ENCODE results near the gene DYRK1A.

Gene DYRK1A

DNA sequence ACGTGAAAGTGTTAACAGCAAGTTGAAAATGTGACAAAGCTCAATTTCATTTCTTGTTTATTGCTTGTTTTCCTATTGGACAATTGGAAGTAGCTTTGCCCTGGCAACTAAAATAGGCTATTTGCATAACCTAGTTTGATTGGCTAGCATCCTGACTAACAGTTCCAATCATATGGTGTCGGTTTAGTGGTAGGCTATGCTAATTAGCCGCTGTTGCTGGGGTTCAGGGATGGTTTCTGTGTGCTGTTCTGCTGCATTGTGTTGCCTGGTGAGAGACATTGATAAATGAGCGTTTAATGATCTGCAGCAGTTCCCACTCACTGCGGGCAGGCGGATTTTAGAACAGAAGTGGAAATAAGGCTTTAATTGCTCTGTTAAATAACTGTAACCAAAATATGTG lies 68.5 kb downstream of the DYRK1A start:
- DNase-seq (ENCODE audit: low read depth): peak; percentile 96
- H3K4me3 ChIP-seq (ENCODE audit: low read depth, low read length): no peak overlapping the region

DNA sequence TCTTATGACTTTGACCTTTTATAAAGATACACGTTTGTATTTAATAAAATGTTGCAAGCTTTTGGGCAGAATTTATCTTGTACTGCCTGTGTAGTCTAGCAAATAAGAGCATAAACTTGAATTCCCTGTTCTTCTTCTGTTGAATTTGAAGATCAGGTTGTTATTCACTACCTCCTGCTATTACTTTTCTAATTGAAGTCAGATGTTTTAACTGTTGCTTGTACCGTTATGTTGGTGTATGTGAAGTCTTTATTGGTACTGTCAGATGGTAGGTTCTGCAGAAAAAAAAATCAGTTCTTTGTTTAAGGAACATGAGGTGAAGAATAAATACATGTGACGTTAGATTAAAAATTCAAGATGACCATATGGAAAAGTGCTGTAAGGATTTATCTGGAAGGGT lies 69.1 kb downstream of the DYRK1A start:
- no peak overlapping the region for H3K4me3 ChIP-seq (ENCODE audit: low read depth, low read length)
- no peak for DNase-seq (ENCODE audit: low read depth)

DNA sequence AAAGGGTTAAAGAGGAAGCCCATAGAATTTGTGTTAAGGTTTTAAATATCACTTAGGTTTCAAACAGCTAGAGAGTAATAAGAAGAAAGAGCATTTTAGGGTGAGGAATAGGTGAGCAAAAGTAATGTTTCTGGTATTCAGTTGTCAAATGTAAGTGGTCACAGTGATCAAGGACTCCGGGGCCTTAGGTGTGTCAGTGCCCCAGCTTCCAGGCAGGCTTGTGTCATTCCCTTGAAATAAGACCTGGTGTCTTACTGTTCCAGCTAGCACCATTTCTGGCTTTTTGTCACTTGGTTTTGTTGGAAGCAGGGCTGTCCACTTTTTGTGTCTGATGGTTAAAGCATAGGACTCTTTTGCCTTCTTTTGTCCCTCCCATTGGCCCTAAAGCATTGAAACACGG lies 69.6 kb downstream of the DYRK1A start:
- H3K4me3 ChIP-seq (ENCODE audit: low read depth, low read length): no peak overlapping the region
- DNase-seq (ENCODE audit: low read depth): no peak

GRCh38 chr21:37437376-37438080 lies 71.0 kb downstream of the DYRK1A start:
- H3K4me3 ChIP-seq (ENCODE audit: low read depth, low read length): no peak overlapping the region
- no peak for DNase-seq (ENCODE audit: low read depth)

- H3K4me3 ChIP-seq (ENCODE audit: low read depth, low read length): no peak overlapping the region
- no peak for DNase-seq (ENCODE audit: low read depth)
These were observed 77.1 kb downstream of the DYRK1A start for GRCh38 chr21:37443683-37444082.

- no peak overlapping the region for H3K4me3 ChIP-seq (ENCODE audit: low read depth, low read length)
- DNase-seq (ENCODE audit: low read depth): no peak
These were observed 78.7 kb downstream of the DYRK1A start for GRCh38 chr21:37445228-37445627.

- H3K4me3 ChIP-seq (ENCODE audit: low read depth, low read length): no peak overlapping the region
- no peak for DNase-seq (ENCODE audit: low read depth)
These were observed 80.0 kb downstream of the DYRK1A start for GRCh38 chr21:37446552-37446951.

GRCh38 chr21:37447288-37447936 lies 80.8 kb downstream of the DYRK1A start:
- no peak for DNase-seq (ENCODE audit: low read depth)
- no peak overlapping the region for H3K4me3 ChIP-seq (ENCODE audit: low read depth, low read length)

GRCh38 chr21:37449302-37449937 lies 82.8 kb downstream of the DYRK1A start:
- H3K4me3 ChIP-seq (ENCODE audit: low read depth, low read length): no peak overlapping the region
- no peak for DNase-seq (ENCODE audit: low read depth)

- DNase-seq (ENCODE audit: low read depth): no peak
- H3K4me3 ChIP-seq (ENCODE audit: low read depth, low read length): no peak overlapping the region
These were observed 83.9 kb downstream of the DYRK1A start for GRCh38 chr21:37450445-37450941.

DNA sequence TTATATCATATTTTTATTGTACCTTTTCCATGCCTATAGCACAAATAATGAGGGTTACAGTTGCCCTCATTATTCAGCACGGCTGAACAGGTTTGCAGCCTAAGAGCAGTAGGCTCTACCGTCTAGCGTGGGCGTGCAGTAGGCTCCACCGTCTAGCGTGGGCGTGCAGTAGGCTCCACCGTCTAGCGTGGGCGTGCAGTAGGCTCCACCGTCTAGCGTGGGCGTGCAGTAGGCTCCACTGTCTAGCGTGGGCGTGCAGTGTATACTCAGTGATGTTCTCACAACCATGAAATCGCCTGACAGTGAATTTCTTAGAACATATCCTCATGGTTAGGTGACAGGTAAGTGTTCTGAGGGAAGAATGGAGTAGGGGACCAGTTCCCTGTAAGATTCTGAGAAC lies 84.9 kb downstream of the DYRK1A start:
- DNase-seq (ENCODE audit: low read depth): no peak

GRCh38 chr21:37452227-37452626 lies 85.7 kb downstream of the DYRK1A start:
- DNase-seq (ENCODE audit: low read depth): peak; percentile 87
- H3K4me3 ChIP-seq (ENCODE audit: low read depth, low read length): no peak overlapping the region

More for the DNA sequence above, 84.9 kb downstream of the DYRK1A start:
- no peak overlapping the region for H3K4me3 ChIP-seq (ENCODE audit: low read depth, low read length)

DNA sequence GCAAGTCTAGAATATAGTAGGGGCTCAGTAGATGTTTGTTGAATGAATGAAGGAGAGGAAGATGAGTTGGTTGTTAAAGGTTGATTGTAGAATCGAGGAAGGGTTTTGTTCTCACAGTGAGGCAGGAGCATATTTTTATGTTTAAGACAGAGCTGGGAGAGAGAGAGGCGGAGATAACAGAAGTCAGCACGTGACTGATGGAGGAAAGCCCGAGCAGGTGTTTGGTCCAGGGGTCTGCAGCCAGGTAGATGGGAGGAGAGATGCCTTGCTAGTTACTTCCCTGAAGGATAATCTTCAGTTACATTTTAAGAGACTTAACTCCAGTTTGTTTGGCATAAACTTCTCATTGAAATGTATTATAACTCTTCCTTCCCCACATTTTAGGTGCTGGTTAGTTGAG lies 86.8 kb downstream of the DYRK1A start:
- DNase-seq (ENCODE audit: low read depth): no peak
- no peak overlapping the region for H3K4me3 ChIP-seq (ENCODE audit: low read depth, low read length)

DNA sequence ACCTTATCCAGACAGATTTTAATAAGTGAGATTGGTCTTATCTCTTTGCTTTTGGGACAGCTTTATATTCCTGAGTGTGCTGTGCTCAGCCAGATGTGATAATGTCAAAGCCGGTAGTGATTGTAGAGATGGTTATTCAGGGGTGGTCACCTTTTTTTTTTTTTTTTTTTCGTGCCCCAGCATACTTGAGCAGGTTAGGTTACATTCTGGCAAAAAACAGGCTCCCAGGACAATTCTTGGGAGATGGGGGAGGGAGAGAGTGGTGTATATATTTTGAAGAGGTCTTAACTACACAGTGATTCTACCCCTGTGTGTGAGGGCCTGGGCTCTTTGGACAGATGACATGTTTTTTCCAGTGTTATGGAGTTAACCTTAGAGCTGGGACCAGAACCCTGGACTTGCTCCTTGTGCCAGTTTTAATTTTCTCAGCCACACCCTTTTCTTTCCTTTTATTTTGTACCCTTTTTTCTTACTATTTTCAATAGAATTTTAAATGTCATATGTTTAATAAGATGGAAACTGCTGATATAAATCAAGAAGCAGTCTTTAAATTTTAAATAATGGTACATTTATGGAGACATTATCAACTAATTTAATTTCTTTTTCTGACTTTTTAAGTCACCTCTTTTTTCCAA lies 88.4 kb downstream of the DYRK1A start:
- H3K4me3 ChIP-seq (ENCODE audit: low read depth, low read length): no peak overlapping the region
- DNase-seq (ENCODE audit: low read depth): no peak

DNA sequence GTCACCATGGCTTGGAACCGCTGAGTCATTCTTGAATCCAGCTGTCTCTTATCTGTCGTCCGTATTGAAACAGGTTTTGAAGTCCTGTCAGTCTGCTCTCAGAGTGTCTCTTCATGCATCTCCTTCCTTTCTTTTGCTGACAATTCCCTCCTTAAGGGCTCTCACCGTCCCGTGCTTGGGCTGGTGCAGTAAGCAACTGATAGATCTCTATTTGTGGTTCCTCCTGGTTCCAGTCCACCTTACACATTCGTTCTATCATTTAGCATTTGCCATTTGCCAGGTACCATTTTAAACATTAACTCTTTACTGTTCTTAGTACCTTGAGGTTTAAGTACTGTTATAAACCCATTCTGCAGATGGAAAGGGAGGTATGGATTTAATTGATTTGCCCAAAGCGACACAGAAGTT lies 88.9 kb downstream of the DYRK1A start:
- DNase-seq (ENCODE audit: low read depth): no peak
- H3K4me3 ChIP-seq (ENCODE audit: low read depth, low read length): no peak overlapping the region

DNA sequence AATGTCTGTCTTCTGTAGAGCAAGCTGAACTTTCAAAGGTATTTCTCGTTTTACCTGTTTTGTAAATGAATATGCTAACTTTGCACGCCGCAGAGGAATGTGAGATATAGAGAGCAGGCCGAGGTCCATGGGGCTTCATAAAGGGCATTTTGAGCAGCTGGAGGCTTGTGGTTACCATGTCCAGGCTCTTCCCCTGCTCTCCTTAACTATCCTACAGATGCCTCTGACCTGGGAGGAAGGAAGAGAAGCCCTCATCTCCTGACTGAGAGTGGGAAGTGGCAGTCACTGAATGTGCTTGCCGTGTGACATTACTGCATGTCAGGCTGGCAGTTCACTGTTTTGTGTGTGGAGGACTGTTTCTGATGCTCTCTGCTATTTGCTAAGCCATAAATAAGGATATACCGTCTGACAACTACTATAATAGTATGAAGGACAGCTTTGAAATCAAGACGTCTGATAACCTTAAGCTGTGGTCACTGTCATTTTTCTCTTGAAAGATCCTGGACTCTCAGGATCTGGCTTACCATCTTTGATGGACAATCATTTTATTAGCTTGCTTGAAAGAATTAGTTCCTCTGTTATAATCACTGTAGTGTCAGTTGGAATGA lies 92.2 kb downstream of the DYRK1A start:
- H3K4me3 ChIP-seq (ENCODE audit: low read depth, low read length): no peak overlapping the region
- no peak for DNase-seq (ENCODE audit: low read depth)

GRCh38 chr21:37459575-37459974 lies 93.0 kb downstream of the DYRK1A start:
- H3K4me3 ChIP-seq (ENCODE audit: low read depth, low read length): no peak overlapping the region
- DNase-seq (ENCODE audit: low read depth): peak; percentile 41

GRCh38 chr21:37460196-37460595 lies 93.6 kb downstream of the DYRK1A start:
- H3K4me3 ChIP-seq (ENCODE audit: low read depth, low read length): no peak overlapping the region
- no peak for DNase-seq (ENCODE audit: low read depth)

DNA sequence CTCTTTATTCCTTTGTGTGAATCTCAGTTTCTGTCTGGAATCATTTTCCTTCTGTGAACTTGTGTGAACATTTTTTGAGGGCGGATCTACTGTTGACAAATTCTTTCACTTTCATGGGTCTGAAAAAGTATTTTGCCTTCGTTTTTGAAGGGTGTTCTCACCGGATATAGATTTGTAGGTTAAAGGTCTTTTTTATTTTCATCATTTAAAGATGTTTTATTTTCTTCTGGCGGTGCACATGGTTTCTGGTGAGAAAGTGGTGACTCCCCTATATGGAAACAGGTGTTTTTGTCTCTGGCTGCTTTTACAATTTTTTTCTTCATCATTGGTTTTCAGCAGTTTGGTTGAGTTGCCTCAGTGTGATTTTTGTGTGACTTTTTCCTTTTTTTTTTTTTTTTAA lies 94.9 kb downstream of the DYRK1A start:
- H3K4me3 ChIP-seq (ENCODE audit: low read depth, low read length): no peak overlapping the region

More for the DNA sequence above, 94.9 kb downstream of the DYRK1A start:
- DNase-seq (ENCODE audit: low read depth): no peak

Data from skeletal muscle cell (primary cell).